ENCODE results near the gene FAM234B. TPM values are rescaled to one million over a fixed set of nuclear protein-coding genes. Genes with fewer than 3 reads are reported as not detected.
"Not testable (repeated sequence)": the region's sequence is repeated elsewhere in the genome, so short reads cannot be mapped to it uniquely, and the experiment has no call there.

FAM234B gene
- total and polyA plus RNA-seq, 11 donors, result 1.2 to 3.5 (median 2.5) TPM

DNA sequence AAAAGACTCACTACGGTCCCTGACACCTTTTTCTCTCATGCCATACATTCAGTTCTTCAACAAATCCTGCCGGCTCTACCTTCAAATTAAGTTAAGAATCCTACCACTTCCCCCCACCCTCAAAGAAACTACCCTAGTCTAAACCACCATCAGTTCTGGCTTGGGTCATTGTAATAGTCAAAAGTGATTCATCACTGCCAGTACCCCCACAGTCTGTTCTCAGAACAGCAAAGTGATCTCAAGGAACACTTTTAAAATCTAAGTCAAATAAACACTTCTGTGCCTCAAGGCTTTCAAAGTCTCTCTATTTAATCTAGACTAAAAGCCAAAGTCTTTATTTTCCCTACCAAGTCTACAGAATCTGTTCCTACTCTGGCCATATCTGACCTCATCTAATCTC, 12.0 kb upstream of the FAM234B start:
- no peak overlapping the region for H3K27ac ChIP-seq
- DNase-seq, result no peak
- WGBS, 4 donors, result 94 to 98% (median 97%) methylated on average over 2 of the region's 2 CpGs
- H3K27me3 ChIP-seq, result no peaks in the 10 kb centered on the region
- no peaks in the 10 kb centered on the region for H3K9me3 ChIP-seq
- ATAC-seq, result no peak
- no peak for TF ChIP-seq POLR2A (IDR thresholded peaks at IDR 0.05)
- TF ChIP-seq, protein P1, sequence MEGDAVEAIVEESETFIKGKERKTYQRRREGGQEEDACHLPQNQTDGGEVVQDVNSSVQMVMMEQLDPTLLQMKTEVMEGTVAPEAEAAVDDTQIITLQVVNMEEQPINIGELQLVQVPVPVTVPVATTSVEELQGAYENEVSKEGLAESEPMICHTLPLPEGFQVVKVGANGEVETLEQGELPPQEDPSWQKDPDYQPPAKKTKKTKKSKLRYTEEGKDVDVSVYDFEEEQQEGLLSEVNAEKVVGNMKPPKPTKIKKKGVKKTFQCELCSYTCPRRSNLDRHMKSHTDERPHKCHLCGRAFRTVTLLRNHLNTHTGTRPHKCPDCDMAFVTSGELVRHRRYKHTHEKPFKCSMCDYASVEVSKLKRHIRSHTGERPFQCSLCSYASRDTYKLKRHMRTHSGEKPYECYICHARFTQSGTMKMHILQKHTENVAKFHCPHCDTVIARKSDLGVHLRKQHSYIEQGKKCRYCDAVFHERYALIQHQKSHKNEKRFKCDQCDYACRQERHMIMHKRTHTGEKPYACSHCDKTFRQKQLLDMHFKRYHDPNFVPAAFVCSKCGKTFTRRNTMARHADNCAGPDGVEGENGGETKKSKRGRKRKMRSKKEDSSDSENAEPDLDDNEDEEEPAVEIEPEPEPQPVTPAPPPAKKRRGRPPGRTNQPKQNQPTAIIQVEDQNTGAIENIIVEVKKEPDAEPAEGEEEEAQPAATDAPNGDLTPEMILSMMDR (IDR thresholded peaks at IDR 0.05), result no peak
- H3K4me3 ChIP-seq, result no peak overlapping the region
- intact Hi-C loops (cut with DNase I), result no loop called here
- H3K4me1 ChIP-seq, result peaks cover 0 to 8% (median 0%) of the 10 kb centered on the region in 12 donors
- no peaks in the 10 kb centered on the region for H3K36me3 ChIP-seq

DNA sequence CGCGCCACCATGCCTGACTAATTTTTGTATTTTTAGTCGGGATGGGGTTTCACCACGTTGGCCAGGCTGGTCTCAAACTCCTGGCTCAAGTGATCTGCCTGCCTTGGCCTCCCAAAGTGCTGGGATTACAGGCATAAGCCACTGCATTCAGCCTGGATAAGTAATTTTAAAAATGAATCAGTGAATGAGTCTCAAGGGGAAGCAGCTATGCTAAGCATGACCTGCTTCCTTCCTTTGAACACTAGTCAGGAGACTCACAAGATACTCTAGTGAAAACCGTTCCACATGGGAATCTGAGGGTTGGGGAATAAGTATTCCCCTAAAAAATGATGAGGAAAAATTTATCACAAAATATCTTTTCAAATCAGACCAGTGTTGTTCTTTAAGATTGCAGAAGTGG, 10.7 kb upstream of the FAM234B start:
- no peak overlapping the region for H3K27ac ChIP-seq
- no peak for ATAC-seq
- 67 to 76% (median 69%) methylated on average over 5 of the region's 5 CpGs for WGBS, 4 donors

DNA sequence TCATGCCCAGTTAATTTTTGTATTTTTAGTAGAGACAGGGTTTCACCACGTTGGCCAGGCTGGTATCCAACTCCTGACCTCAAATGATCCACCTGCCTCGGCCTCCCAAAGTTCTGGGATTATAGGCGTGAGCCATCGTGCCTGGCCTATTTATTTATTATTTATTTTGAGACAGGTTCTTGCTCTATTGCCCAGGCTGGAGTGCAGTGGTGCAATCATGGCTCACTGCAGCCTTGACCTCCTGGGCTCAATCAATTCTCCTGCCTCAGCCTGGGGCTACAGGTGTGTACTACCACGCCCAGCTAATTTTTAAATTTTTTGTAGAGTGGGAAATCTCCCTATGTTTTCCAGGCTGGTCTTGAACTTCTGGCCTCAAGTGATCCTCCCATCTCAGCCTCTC, 8.8 kb upstream of the FAM234B start:
- intact Hi-C loops (cut with DNase I), result loop anchor here in 1 of 10 donors (5.0 kb wide), 1 partner anchor 33 kb away; the partner anchor contains the start of gene HEBP1
- DNase-seq, H3K9me3 ChIP-seq, ATAC-seq, H3K36me3 ChIP-seq, H3K4me3 ChIP-seq, H3K27ac ChIP-seq, H3K27me3 ChIP-seq, H3K4me1 ChIP-seq: not testable (repeated sequence)
- 91 to 97% (median 95%) methylated on average over 5 of the region's 5 CpGs for WGBS, 4 donors

More for the DNA sequence above, 10.7 kb upstream of the FAM234B start:
- H3K4me1 ChIP-seq, result peaks cover 0 to 8% (median 0%) of the 10 kb centered on the region in 12 donors
- intact Hi-C loops (cut with DNase I), result no loop called here
- no peaks in the 10 kb centered on the region for H3K27me3 ChIP-seq
- TF ChIP-seq POLR2A (IDR thresholded peaks at IDR 0.05), result no peak
- TF ChIP-seq, protein P1 (IDR thresholded peaks at IDR 0.05), result no peak
- H3K4me3 ChIP-seq, result no peak overlapping the region
- H3K9me3 ChIP-seq, result no peaks in the 10 kb centered on the region
- no peaks in the 10 kb centered on the region for H3K36me3 ChIP-seq
- DNase-seq, result no peak

DNA sequence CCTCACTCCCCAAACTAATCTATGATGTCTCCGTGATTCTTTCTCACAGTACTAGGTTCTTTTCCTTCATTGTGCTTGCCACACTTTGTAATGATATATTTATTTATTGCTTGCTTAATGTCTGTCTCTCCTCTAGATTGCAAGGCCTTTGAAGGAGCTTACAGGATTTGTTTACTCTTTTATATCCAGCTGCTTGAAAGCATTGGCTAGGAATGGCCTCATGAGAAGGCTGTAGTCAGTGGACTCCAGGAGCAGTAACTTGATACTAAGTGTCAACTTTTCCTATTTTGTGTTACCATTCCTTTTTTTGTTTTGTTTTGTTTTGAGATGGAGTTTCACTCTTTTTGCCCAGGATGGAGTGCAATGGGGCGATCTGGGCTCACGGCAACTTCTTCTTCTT, 7.3 kb upstream of the FAM234B start:
- no peaks in the 10 kb centered on the region for H3K27me3 ChIP-seq
- no peak for DNase-seq
- H3K4me3 ChIP-seq, result no peak overlapping the region
- intact Hi-C loops (cut with DNase I), result loop anchor here in 1 of 10 donors (5.0 kb wide), 1 partner anchor 35 kb away; the partner anchor contains the start of gene HEBP1
- no peaks in the 10 kb centered on the region for H3K36me3 ChIP-seq
- TF ChIP-seq POLR2A (IDR thresholded peaks at IDR 0.05), result no peak
- TF ChIP-seq, protein P1 (IDR thresholded peaks at IDR 0.05), result no peak
- 93 to 97% (median 96%) methylated on average over 3 of the region's 3 CpGs for WGBS, 4 donors
- ATAC-seq, result no peak
- no peaks in the 10 kb centered on the region for H3K9me3 ChIP-seq
- H3K27ac ChIP-seq, result no peak overlapping the region
- peaks cover 0 to 8% (median 0%) of the 10 kb centered on the region in 12 donors for H3K4me1 ChIP-seq
